Liver (tissue), 9 donors: ENCODE data around the gene MGAT4A. TPM values are rescaled to one million over a fixed set of nuclear protein-coding genes. Genes with fewer than 3 reads are reported as not detected.

Source experiments
- DNase-seq: peaks from one replicate; pipeline ENCODE4 v3.0.0-alpha.2; 2017; ENCODE audit warnings: low spot score
- H3K27ac ChIP-seq, 2 donors: one replicate each; pipeline ENCODE4 v1.7.0; 2013; ENCODE audit warnings: inconsistent platforms in 2 of 2, low read length in 2 of 2, control low read depth in 1 of 2, low read depth in 1 of 2, mild to moderate bottlenecking in 1 of 2
- H3K27me3 ChIP-seq, 4 donors: one replicate each; pipeline versions ENCODE4 v1.6.1 to v1.7.0; 2013; ENCODE audit warnings: low read length in 3 of 4, inconsistent platforms in 1 of 4, mild to moderate bottlenecking in 1 of 4, moderate library complexity in 1 of 4; ENCODE audit not compliant: control insufficient read depth in 4 of 4, insufficient read depth in 4 of 4
- H3K36me3 ChIP-seq, 4 donors: one replicate each; pipeline versions ENCODE4 v1.6.1 to v1.7.0; 2013; ENCODE audit warnings: low read length in 3 of 4, mild to moderate bottlenecking in 3 of 4, low read depth in 1 of 4, moderate library complexity in 1 of 4; ENCODE audit not compliant: control insufficient read depth in 4 of 4, insufficient read depth in 3 of 4
- H3K4me1 ChIP-seq, 4 donors: one replicate each; pipeline versions ENCODE4 v1.6.1 to v1.7.0; 2013; ENCODE audit warnings: low read length in 3 of 4, mild to moderate bottlenecking in 3 of 4, moderate library complexity in 1 of 4; ENCODE audit not compliant: control insufficient read depth in 4 of 4, insufficient read depth in 4 of 4
- H3K4me3 ChIP-seq, 3 donors: one replicate each; pipeline versions ENCODE4 v1.6.1 to v1.7.0; 2013; ENCODE audit warnings: low read length in 3 of 3, control low read depth in 1 of 3, low read depth in 1 of 3, mild to moderate bottlenecking in 1 of 3
- H3K9ac ChIP-seq, 2 donors: one replicate each; pipeline ENCODE4 v1.7.0; 2013; ENCODE audit warnings: low read length in 2 of 2, mild to moderate bottlenecking in 2 of 2, moderate library complexity in 2 of 2, control low read depth in 1 of 2, low read depth in 1 of 2
- H3K9me3 ChIP-seq, 4 donors: one replicate each; pipeline versions ENCODE4 v1.6.1 to v1.7.0; 2013; ENCODE audit warnings: low read length in 3 of 4; ENCODE audit not compliant: control insufficient read depth in 4 of 4
- ATF3 ChIP-seq: IDR thresholded peaks from 2 replicates; pipeline ENCODE4 v1.6.1; 2016; ENCODE audit warnings: antibody characterized with exemption
- FOXA1 ChIP-seq: IDR thresholded peaks from 2 replicates; pipeline ENCODE4 v1.6.1; 2016; ENCODE audit warnings: antibody characterized with exemption
- FOXA2 ChIP-seq: IDR thresholded peaks from 2 replicates; pipeline ENCODE4 v1.6.1; 2016; ENCODE audit warnings: antibody characterized with exemption
- GABPA ChIP-seq, 2 donors: IDR thresholded peaks in 1 of 2; conservative IDR thresholded peaks in 1 of 2; 2 replicates each; pipeline ENCODE4 v1.6.1; 2016; ENCODE audit warnings: antibody characterized with exemption in 2 of 2, mild to moderate bottlenecking in 1 of 2, moderate library complexity in 1 of 2
- HNF4A ChIP-seq, 2 donors: conservative IDR thresholded peaks; 2 replicates each; pipeline ENCODE4 v1.6.1; 2016; ENCODE audit warnings: antibody characterized with exemption in 2 of 2, mild to moderate bottlenecking in 2 of 2
- JUND ChIP-seq, 2 donors: IDR thresholded peaks; 2 replicates each; pipeline ENCODE4 v1.6.1; 2016; ENCODE audit warnings: antibody characterized with exemption in 2 of 2
- MAX ChIP-seq: IDR thresholded peaks from 2 replicates; pipeline ENCODE4 v1.6.1; 2016; ENCODE audit warnings: antibody characterized with exemption
- RAD21 ChIP-seq, 2 donors: IDR thresholded peaks; 2 replicates each; pipeline ENCODE4 v1.6.1; 2016; ENCODE audit warnings: antibody characterized with exemption in 2 of 2, mild to moderate bottlenecking in 2 of 2
- YY1 ChIP-seq: IDR thresholded peaks from 2 replicates; pipeline ENCODE4 v1.6.1; 2016; ENCODE audit warnings: antibody characterized with exemption, mild to moderate bottlenecking
- WGBS: extraction: QIAGEN DNeasy Blood & Tissue Kit; methylation state at CpG from one replicate; pipeline ENCODE4 v1.1.7; 2013; 5-methylcytosine and 5-hydroxymethylcytosine counted together
- polyA plus RNA-seq, 2 donors: library from polyadenylated mRNA; stranded (reverse) in 1 of 2; unstranded in 1 of 2; fragments of 200-250 nt in 1 of 2; fragments of >200 nt in 1 of 2; fragmentation: Nextera tagmentation in 1 of 2; extraction: Ambion mirVana in 1 of 2; gene quantifications; one replicate each; pipeline versions ENCODE4 v1.2.1 to v1.2.3, GENCODE V29; 2013 to 2015
- total RNA-seq, 2 donors: library from RNA; depleted of rRNA; stranded (reverse); fragments of >200 nt; gene quantifications; one replicate each; pipeline ENCODE4 v1.2.3, GENCODE V29; 2014
- TF ChIP-seq, protein P1 (sequence below): fragments of 150-350 bp; IDR thresholded peaks from 2 replicates; pipeline ENCODE4 v1.5.1; 2017; ENCODE audit warnings: improper control_type of control experiment, low read depth, low read length; ENCODE audit not compliant: missing input control
- TF ChIP-seq, protein P2 (sequence below): IDR thresholded peaks from 2 replicates; pipeline ENCODE4 v1.6.1; 2016; ENCODE audit warnings: antibody characterized with exemption, mild to moderate bottlenecking
- donor health status: healthy.
- donor health status: healthy.
- donor health status: healthy.
- donor health status: healthy.
- donor health status: healthy.

The MGAT4A gene
- total and polyA plus RNA-seq, 4 donors, result 2.7 to 17.3 (median 5.4) TPM

DNA sequence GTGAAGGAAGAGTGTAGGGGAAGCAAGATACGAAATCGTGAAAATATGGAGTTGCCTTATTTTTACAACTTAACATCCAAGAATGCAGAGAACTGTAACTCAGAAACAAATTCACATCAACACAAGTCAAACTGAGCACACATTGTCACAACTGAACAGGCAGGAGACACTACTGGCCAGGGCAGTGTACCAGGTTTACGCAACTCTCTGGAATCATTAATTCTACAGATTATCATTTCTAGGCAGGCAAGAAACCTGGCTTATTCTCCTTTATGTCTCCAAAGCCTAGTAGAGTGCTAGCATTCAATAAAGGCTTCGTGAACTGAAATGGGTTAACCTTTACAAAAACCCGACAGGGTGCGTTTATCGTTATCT, 123.2 kb downstream of the MGAT4A start:
- Histone ChIP-seq H3K4me1 (peaks cover 16 to 44% (median 34%) of the 10 kb centered on the region in 4 donors), H3K9me3 (no peaks in the 10 kb centered on the region), H3K4me3 (peak overlapping the region; percentile 70 to 97 (median 82)), H3K9ac (peak overlapping the region; percentile 66 to 97), H3K27ac (peak overlapping the region; percentile 85 to 96), H3K36me3 (peaks cover 2 to 19% (median 11%) of the 10 kb centered on the region in 4 donors), H3K27me3 (no peaks in the 10 kb centered on the region)
- DNase-seq, result no peak
- TF ChIP-seq HNF4A (conservative IDR thresholded peaks at IDR 0.05) (peak in 1 of 2 donors; percentile 14), FOXA1 (no peak), MAX (no peak), JUND (IDR thresholded peaks at IDR 0.05) (no peak), GABPA (IDR thresholded peaks at IDR 0.05 in 1 of 2, conservative IDR thresholded peaks at IDR 0.05 in 1 of 2) (no peak)
- TF ChIP-seq, protein P1, sequence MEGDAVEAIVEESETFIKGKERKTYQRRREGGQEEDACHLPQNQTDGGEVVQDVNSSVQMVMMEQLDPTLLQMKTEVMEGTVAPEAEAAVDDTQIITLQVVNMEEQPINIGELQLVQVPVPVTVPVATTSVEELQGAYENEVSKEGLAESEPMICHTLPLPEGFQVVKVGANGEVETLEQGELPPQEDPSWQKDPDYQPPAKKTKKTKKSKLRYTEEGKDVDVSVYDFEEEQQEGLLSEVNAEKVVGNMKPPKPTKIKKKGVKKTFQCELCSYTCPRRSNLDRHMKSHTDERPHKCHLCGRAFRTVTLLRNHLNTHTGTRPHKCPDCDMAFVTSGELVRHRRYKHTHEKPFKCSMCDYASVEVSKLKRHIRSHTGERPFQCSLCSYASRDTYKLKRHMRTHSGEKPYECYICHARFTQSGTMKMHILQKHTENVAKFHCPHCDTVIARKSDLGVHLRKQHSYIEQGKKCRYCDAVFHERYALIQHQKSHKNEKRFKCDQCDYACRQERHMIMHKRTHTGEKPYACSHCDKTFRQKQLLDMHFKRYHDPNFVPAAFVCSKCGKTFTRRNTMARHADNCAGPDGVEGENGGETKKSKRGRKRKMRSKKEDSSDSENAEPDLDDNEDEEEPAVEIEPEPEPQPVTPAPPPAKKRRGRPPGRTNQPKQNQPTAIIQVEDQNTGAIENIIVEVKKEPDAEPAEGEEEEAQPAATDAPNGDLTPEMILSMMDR, result no peak
- TF ChIP-seq, protein P2, sequence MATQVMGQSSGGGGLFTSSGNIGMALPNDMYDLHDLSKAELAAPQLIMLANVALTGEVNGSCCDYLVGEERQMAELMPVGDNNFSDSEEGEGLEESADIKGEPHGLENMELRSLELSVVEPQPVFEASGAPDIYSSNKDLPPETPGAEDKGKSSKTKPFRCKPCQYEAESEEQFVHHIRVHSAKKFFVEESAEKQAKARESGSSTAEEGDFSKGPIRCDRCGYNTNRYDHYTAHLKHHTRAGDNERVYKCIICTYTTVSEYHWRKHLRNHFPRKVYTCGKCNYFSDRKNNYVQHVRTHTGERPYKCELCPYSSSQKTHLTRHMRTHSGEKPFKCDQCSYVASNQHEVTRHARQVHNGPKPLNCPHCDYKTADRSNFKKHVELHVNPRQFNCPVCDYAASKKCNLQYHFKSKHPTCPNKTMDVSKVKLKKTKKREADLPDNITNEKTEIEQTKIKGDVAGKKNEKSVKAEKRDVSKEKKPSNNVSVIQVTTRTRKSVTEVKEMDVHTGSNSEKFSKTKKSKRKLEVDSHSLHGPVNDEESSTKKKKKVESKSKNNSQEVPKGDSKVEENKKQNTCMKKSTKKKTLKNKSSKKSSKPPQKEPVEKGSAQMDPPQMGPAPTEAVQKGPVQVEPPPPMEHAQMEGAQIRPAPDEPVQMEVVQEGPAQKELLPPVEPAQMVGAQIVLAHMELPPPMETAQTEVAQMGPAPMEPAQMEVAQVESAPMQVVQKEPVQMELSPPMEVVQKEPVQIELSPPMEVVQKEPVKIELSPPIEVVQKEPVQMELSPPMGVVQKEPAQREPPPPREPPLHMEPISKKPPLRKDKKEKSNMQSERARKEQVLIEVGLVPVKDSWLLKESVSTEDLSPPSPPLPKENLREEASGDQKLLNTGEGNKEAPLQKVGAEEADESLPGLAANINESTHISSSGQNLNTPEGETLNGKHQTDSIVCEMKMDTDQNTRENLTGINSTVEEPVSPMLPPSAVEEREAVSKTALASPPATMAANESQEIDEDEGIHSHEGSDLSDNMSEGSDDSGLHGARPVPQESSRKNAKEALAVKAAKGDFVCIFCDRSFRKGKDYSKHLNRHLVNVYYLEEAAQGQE, result no peak
- 5% methylated on average over 7 of the region's 7 CpGs for WGBS

GRCh38 chr2:98607104-98607503, 123.8 kb downstream of the MGAT4A start:
- H3K27me3 ChIP-seq, result no peaks in the 10 kb centered on the region
- H3K4me1 ChIP-seq, result peaks cover 16 to 44% (median 34%) of the 10 kb centered on the region in 4 donors
- no peak for TF ChIP-seq FOXA2
- TF ChIP-seq, protein P1, result no peak
- no peak for TF ChIP-seq FOXA1
- TF ChIP-seq ATF3, result no peak
- no peak for TF ChIP-seq RAD21 (IDR thresholded peaks at IDR 0.05)
- TF ChIP-seq YY1, result no peak
- WGBS, result 63% methylated on average over 6 of the region's 6 CpGs
- no peak overlapping the region for H3K27ac ChIP-seq
- H3K4me3 ChIP-seq, result peak overlapping the region; percentile 70 to 97 (median 82)
- peak overlapping the region in 1 of 2 donors; percentile 97 for H3K9ac ChIP-seq
- H3K36me3 ChIP-seq, result peaks cover 4 to 16% (median 10%) of the 10 kb centered on the region in 4 donors
- no peak for DNase-seq
- no peaks in the 10 kb centered on the region for H3K9me3 ChIP-seq
